HG03139 (cell line): Measurements from ENCODE around the gene MOGAT1.
"Not testable (repeated sequence)": the region's sequence is repeated elsewhere in the genome, so short reads cannot be mapped to it uniquely, and the experiment has no call there.

Experiments
- ATAC-seq: cut with Tn5 transposase; IDR thresholded peaks from one replicate; pipeline ENCODE4 v1.9.1; 2021; ENCODE audit not compliant: unreplicated experiment

Gene MOGAT1

DNA sequence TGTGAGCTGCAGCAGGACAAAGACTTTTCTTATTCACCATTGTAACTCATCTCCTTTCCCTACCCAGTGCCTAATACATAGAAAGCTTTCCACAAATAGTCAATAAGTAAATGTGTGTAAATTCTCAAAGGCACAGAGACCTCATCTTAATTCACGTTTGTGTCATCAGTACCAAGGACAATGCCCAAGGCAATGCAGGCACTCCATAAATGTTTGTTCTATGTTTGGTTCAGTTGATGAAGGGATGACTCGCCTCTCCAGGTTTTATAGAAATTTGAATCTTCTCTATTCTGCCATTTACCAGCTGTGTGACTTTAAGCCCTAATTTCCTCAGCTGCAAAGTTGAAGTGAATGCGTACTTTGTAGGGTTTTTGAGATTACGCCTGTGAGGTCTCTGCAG, 2.1 kb upstream of the MOGAT1 start:
- no peak for ATAC-seq

DNA sequence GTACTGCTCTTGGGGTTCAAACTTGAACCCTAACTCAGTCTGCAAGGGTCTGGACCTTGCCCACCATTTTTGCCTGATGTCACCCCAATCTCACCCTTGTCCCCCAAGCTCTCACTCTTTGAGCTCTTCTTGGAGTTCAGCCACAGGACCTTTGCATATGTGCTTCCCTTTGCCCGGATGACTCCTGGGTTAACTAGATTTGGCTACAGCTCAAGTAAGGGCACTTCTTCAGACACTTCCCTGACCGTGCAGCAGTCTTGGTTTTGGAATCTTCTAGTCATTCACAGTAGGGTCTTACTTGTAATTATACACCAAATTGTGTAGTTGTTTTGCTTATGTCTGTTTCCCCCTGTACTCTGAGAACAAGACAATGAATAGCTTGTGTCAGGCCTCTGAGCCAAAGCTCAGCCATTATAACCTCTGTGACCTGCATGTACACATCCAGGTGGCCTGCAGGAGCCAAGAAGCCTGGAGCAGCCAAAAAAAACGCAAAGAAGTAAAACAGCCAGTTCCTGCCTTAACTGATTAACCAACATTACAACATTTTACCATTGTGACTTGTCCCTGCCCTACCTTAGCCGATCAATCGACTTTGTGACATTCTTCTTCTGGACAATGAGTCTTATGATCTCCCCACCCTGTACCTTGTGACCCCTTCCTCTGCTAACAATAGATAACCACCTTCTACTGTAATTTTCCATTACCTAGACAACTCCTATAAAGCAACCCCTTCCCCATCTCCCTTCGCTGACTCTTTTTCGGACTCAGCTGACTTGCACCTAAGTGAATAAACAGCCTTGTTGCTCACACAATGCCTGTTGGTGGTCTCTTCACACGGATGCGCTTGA, 1.0 kb upstream of the MOGAT1 start:
- no peak for ATAC-seq

DNA sequence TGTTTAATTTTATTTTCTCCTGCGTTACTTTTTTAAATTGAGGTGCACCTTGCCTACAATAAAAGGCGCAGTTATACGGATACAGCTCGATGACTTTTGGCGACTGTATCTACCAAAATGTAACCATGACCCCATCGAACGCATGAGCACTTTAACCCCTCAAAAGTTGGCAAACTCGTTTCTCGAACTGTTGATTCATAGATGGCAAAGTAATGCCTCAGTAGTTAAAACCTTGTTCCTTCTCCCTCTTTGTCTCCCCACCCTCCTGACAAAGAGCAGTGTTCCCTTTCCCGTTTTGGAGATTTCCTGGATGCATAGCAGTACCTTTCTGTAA, 577 bp downstream of the MOGAT1 start:
- ATAC-seq, result no peak

DNA sequence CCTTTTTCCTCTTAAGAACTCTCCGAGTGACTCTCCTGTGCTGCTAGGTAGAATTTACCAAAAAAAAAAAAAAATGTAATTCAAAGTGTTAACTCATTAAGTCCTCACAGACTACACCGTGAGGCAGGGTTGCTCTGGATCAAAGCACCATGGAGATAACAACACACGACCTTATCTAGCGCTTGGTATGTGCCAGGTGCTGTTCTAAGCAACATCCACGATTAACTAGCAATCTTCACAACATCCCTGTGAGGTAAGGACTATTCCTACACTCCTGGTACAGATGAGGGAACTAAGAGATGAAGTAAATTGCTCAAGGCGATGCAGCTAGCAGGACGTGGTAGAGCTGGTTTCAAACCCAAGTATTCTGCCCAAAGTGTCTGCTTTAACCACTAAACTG, 1.8 kb downstream of the MOGAT1 start:
- ATAC-seq, result no peak

DNA sequence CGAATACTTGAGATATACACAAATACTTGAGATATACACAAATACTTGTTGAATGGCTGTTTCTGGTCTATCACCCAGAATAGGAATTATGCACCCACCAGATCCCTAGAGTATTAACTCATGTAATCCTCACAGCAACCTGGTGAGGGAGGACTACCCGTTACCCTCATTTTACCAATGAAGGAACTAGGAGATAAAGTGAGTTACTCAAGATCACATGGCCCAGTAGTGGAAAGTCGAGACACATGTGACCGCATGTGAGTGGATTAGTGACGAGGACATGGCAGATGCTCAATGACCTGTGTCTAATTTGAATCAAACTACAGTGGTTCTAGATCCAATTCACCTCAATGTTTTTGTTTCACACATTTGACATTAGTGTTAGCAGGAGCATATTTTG, 2.4 kb downstream of the MOGAT1 start:
- ATAC-seq, result no peak

DNA sequence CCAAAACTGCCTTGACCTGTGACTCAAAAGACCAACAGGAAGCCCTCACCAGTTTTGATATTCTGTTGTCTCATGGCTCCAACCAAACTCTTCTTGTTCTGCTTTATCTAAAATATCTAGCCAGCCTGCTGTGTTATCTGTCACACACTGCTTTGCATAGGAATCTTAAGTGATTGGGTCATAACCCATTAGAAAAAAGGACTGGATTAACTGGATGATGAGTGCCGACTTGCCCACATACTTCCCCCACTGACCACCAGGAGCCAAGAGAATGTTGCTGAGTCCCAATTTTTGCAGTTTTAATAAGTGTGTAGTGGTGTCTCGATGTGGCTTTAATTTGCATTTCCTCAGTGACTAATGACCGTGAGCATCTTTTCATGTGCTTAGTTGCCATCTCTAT, 6.5 kb downstream of the MOGAT1 start:
- ATAC-seq, result no peak

DNA sequence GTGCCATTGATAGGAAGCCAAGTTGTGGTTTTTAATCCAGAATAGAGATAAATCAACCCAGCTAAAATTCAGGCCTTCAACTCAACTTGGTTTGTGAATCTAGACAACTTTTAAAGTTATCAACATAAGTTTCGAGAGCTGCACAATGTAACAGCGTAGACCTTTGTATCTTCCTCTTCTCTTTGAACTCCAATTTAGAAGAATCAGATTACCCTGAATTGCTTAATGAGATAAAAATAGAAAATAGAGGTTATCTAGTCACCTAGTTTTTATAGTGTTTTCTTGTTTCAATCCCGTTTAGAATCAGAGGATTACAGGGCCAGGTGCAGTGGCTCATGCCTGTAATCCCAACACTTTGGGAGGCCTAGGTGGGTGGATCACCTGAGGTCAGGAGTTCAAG, 12.3 kb downstream of the MOGAT1 start:
- ATAC-seq, result no peak

DNA sequence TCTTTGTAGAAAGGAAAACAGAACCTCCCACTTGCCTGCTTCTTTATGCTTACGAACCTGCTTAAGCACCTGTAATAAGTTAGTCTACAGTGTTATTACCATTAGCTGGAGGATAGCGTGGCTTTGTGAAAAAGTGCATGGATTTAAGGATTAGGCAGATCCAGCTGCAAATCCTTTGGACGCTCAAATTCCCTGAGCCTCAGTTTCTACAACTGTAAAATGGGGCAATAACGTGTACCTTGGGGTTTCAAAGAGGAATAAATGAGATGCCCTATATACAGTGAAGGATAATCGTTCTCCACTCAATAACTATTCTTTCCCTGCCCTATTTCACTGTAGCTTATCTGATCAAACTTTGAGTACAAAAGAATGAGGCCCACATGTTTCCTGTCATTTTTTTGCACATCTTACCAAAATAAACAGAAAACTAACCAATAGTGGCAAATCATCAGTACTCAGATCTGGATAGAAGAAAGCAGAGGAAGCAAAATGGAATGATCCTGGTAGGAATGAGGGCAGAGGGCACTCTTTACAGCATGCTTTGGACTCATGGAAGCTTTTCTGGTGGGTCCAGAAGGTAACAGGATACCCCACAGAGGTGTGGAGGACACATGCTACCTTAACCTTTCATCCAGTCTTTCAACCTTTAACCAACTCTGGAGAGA, 14.8 kb downstream of the MOGAT1 start:
- ATAC-seq, result no peak

DNA sequence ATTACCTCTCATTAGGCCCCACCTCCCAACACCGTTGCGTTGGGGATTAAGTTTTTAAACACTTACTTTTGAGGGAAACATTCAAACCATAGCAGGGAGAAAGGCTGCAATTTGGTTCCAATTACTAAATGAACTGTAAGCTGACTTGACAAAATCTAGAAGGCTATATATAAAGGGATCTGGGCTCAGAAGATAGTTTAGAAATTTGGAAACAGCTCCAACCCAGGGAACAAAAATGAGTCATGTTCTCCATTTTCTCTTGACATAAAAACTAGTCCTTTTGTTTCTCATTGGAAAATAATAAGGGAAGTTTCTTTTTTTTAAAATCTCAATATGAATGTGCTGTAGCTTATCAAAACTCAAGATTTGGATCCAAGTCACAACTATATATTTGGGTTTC, 17.5 kb downstream of the MOGAT1 start:
- ATAC-seq, result no peak

DNA sequence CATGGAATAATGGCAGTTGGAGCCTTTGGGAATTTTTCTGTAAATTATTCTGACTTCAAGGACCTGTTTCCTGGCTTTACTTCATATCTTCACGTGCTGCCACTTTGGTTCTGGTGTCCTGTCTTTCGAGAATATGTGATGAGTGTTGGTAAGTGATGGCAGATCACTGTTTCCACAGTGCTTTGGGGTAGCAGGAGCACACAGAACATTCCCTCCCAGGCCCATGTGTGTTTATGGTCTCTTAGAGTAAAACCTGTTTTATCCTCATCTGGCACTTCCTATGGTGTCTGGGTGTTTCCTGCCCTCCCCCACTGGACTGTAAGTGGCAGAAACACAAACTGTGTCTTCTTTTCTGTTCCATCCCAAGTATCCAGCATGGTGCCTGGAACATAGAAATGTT, 17.9 kb downstream of the MOGAT1 start:
- ATAC-seq, result no peak

DNA sequence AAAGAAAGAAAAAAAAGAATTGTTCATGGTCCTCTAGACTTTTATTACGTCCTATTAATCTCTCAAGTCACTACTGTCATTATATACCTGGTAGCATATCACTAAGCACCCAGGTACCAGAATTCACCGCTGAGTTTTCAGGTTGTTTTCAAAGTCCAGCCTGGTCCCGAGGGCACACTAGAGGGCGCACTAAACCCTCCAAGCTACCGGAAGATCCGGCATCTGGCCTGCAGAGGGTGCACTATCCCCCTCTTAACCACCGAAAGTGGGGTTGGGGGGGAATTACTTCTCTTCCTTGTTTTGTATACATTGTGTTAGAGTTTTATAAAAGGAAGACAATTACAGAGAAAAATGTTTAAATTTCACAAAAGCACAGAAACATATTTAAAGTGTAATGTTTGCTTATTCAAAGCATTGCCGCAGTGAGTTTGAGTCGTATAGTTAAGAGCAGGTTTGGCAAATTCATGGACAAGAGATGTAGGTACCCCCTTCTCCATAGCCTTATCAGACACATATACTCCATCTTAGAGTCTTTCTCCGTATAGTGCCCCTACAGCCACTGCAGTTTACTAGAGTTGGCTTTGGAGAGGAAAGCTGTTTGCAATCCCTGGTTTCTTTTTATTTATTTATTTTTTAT, 19.2 kb downstream of the MOGAT1 start:
- peak; percentile 93 for ATAC-seq

DNA sequence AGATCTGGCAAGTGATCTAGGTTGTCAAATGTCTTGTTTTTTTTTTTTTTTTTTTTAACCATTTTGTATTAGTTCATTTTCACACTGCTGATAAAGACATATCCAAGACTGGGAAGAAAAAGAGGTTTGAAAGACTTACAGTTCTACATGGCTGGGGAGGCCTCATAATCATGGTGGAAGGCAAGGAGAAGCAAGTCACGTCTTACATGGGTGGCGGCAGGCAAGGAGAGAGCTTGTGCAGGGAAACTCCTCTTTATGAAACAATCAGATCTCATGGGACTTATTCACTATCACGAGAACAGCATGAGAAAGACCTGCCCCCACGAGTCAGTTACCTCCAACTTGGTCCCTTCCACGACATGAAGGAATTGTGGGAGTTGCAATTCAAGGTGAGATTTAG, 22.0 kb downstream of the MOGAT1 start:
- not testable (repeated sequence) for ATAC-seq

DNA sequence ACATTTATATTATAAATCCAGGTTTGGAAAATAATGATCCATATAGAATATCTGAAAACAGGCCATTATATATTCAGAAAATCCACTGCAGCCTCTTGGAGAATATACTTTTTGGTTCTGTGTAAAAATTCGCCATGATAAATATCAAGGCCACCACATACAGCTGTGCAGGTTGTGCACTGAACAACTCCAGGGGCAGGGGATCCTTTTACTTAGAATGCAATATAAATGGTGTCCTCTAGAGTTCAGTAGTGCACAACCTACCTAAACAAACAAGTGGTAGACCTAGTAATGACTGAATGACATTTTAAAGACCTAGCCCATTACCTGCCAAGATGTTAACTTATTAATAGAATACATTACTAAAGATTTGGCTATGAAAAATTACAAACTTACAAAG, 22.4 kb downstream of the MOGAT1 start:
- ATAC-seq, result peak; percentile 50

DNA sequence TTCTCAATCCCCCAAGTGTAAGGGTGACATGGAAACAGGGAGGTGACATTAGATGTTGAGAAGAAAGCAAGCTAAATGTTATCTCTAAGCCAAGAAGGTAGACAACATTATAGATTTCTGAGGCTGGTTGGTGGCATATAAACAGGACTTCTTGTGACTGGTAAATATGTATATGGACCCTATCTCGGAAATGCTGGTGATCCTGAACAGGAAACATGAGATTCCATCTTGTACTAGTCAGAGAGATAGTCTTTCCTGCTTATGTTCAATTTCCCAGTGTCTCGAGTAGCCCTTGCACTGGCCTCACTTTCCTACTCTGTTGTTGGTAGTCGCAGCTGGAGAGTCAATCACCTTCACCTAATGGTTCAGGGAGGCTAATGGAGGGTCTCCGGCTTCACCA, 26.8 kb downstream of the MOGAT1 start:
- no peak for ATAC-seq

DNA sequence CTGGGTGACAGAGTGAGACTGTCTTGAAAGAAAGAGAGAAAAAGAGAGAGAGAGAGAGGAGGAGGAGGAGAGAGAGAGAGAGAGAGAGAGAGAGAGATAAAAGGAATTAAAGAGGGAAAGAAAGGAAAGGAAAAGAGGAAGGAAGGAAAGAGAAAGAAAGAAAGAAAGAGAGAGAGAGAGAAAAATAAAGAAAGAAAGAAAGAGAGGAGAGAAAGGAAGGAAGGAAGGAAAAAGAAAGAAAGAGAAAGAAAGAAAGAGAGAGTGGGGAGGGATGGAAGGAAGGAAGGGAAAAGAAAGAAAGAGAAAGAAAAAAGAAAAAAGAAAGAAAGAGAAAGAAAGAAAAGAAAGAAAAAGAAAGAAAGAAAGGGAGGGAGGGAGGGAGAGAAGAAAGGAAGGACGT, 29.8 kb downstream of the MOGAT1 start:
- no peak for ATAC-seq

DNA sequence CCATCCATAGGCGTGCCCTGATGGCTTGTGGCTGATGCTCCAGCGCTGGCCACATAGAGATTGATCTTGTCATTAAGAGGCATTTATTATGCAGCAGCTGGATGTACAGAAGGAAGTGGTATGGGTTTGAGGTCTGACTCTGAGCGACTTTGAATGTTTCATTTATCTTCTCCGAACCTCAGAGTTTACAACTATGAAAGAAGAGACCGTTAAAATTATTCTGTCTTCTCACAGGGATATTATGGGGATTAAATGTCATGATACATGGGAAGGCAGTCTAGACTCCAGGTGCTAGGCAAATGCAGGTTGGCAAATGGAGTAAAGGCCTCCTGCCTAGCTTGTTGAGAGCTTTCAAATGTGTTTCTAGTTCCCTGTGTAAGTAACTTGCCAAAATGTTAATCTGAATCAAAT, 30.3 kb downstream of the MOGAT1 start:
- ATAC-seq, result no peak

DNA sequence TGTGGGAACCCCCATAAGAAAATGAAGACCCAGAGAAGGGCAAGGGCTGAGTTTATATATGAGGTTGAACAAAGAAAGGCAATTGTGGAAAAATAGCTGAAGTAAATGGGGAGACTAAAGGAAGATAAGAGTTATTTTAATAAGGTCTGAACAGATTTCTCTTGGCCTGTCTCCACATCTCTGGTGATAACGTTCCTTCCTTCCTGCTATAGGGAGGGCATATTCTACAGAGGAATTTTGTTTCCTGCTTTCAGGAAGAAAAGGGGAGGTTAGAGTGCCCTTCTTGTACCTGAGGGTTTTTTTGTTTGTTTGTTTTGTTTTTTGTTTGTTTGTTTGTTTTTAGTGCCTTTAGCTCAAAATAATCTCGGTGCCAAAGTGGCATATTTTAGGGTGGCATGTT, 31.6 kb downstream of the MOGAT1 start:
- ATAC-seq, result no peak

DNA sequence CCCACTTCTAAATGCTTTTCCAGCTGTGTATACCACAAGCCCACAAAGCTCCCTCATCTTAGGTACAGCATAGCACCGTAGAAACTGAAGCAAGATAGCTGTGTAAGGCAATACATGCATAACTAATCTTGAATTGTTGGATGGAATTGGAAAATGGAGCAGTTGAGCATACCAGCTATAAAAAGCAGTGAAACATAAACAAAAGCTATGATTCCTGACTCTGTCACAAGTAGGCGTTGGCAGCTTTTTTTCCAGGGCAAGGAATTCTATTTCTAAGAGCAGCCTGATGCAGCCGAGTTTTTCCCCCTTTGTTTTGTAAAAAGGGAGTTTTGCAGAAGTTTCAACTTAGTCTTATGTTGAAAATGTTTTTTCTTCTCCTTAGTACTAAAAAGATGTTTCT, 32.4 kb downstream of the MOGAT1 start:
- no peak for ATAC-seq

DNA sequence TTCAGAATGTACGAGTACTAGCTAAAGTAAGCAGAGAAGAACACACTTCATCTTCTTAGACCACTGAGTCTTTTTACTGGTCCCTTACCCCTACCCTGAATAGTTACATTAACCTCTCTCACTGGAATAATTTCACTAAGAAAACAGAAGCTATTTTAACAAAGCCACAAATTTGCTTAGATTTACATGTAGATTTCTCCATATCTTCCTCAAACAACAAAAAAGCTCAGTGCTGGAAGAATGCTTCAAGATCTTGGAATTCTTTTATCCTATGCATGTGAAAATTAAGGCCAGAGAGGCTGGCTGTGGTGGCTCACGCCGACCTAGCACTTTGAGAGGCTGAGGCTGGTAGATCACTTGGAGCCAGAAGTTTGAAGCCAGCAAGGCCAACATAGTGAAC, 35.2 kb downstream of the MOGAT1 start:
- ATAC-seq, result no peak

DNA sequence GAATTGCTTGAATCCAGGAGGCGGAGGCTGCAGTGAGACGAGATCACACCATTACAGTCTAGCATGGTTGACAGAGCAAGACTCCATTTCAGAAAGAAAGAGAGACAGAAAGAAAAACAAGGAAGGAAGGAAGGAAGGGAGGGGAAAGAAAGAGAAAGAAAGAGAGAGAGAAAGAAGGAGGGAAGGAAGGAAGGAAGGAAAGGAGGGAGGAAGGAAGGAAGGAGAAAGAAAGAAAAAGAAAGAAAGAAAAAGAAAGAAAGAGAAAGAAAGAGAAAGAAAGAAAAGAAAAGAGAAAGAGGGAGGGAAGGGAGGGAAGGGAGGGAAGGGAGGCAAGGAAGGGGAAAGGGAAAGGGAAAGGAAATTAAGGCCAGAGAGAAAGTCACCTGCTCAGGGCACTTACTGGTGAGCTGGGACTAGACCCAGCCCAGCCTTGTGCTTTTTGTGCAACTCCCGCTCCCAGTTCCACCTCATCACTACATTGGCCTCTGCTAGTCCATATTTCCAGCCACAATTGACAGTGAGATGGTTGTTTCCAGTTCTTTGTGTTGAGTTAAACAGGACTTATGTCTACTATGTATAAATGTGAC, 35.7 kb downstream of the MOGAT1 start:
- no peak for ATAC-seq

DNA sequence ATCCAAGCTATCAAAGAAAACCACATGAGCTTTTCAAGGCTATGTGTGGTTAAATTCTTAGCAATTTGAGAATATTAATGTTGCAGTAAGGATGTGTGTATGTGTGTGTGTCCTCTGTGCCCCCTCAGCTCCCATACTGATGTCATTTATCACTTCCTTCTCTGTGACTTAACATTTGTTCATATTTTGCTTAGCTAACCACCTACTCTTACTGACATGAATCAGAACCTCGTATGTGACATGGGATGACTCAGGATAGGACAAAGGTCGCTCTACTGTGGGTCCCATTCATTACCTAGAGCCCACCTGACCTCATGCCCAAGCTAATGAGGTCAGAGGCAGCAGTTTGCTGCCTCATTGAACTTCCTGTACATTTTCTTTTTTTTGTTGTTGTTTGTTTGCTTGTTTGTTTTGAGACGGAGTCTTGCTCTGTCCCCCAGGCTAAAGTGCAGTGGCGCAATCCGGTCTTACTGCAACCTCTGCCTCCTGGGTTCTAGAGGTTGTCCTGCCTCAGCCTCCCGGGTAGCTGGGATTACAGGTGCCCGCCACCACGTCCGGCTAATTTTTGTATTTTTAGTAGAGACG, 36.3 kb downstream of the MOGAT1 start:
- ATAC-seq, result no peak

DNA sequence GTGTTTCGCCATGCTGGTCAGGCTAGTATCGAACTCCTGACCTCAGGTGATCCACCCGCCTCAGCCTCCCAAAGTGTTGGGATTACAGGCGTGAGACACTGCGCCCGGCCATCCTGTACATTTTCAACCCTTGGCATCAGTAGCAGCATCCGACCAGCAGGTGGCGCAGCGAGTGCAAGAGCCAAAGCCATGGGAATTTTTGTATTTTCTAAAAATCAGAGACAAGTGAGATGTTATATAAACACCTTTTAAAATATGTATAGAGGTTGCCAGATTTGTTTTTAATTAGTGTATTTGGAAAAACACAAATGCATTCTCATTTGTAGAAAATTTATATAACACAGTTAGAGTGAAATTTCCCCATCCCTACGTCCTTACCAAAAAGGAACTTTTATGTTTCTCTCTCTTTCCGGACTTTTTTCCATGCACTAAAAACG, 36.8 kb downstream of the MOGAT1 start:
- ATAC-seq, result no peak
